Left ventricle myocardium superior (tissue), 1 donor: ENCODE results near the gene SMC5. TPM values are rescaled to one million over a fixed set of nuclear protein-coding genes. Genes with fewer than 3 reads are reported as not detected.
"Not testable (repeated sequence)": the region's sequence is repeated elsewhere in the genome, so short reads cannot be mapped to it uniquely, and the experiment has no call there.

Experiments
- ATAC-seq: fragments of 200-7000 bp; cut with Tn5 transposase; one replicate; pipeline ENCODE4 v1.9.1; 2020; ENCODE audit warnings: mild to moderate bottlenecking, moderate library complexity
- DNase-seq: peaks from one replicate; pipeline ENCODE4 v3.0.0-alpha.2; 2020
- intact Hi-C: fragments of 100-400 bp; cut with micrococcal nuclease; formaldehyde crosslinking; loops from one replicate; pipeline ENCODE4 v1.11.0; 2022
- total RNA-seq: library from RNA; stranded (reverse); fragmentation: NEBNext Ultra II Directional; extraction: Animal tissue kit (Norgen Biotek cat#: 25700); gene quantifications from one replicate; pipeline ENCODE4 v1.2.1, GENCODE V29; 2021
- donor health status: DM: no; HTN: yes; CAD: no; lungs with severe emphysema.

Gene SMC5
- total RNA-seq, 1 donor from 2014 or later: 10.5 TPM

DNA sequence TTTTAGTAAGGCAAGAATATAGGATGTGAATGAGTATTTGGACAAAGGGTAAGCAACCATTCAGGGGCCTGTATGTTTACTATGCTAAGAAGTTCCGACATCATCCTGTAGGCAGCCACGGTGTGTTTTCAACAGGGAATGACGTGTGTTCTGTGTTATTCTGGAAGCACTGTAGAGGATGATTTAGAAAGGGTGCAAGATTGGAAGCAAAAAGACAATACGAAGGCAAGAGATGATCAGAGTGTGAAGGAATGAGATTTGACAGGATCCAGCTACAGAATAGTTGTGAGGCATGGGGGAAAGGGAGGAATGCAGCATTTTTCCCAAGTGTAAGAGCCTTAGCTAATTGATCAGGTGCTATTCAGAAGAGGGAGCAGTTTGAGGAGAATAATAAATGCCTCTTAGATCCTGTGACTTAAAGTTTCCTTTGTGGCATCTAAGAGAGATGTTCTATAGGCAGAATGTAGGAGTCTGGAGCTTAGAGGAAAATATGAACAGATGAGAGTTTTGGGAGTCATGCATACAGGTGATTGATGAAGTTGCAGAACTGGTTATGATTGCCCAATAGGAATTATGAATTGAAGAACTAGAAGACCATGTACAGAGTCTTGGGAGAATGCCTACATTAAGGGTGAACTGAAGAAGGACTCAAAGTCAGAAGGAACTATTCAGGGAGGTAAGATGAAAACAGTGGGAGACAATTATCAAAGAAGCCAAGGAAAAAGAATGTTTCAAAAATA, 2.5 kb downstream of the SMC5 start:
- DNase-seq (no peak), ATAC-seq (no peak)
- intact Hi-C loops: no loop called here

DNA sequence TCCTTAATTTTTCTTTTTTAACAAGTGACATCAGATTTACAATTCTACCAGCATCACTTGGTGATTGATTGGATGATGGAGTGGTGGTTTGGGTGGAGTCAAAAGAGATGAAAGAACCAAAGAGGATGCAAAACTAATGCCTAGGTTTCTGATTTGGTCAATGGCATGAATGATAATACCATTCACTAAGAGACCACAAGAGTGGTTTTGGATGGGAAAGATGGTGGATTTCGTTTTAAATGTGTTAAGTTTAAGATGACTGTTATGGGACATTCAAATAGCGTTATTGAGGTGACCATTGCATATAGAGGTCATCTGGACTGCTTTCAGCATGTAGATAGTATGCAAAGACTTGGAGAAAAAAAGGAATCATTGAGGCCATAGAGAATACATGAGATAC, 3.6 kb downstream of the SMC5 start:
- no peak for DNase-seq
- intact Hi-C loops: no loop called here
- ATAC-seq: no peak

DNA sequence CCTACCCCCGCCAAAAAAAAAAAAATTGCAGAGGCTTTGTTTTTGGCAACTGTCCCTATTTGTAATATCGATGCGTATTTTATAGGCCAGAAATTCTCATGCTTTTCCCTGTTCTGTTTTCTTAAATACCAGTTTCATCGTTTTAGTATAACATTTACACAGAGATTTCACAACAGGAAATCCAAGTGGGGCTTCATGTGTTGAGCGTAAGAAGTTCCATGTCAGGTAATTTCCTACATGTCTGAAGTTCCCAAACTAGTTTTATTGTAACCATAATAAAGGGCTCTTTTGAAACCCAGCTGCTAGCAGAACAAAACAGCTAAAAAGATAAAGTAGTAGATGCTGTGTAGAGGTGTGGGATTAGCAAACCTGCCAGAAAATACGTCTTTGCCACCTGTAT, 4.2 kb downstream of the SMC5 start:
- ATAC-seq (no peak), DNase-seq (no peak)
- intact Hi-C loops: no loop called here

DNA sequence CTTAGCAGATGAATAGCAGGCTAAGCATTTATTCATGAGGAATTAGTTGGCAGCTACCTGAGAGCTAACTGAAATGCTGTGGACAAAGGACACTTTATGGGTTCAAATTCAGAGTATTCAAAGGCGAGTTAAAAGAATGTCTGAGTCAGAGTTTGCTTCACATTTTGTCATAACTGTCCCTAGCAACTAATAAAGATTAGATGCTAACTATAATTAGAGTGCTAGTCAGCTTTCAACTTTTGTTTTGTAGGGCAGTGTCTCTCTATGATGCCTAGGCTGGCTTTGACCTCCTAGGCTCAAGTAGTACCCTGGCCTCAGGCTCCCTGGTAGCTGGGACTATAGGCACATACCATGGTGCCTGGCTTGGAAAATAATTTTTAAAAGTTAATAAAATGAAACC, 4.6 kb downstream of the SMC5 start:
- ATAC-seq (peak; percentile 29), DNase-seq (no peak)
- intact Hi-C loops: no loop called here

DNA sequence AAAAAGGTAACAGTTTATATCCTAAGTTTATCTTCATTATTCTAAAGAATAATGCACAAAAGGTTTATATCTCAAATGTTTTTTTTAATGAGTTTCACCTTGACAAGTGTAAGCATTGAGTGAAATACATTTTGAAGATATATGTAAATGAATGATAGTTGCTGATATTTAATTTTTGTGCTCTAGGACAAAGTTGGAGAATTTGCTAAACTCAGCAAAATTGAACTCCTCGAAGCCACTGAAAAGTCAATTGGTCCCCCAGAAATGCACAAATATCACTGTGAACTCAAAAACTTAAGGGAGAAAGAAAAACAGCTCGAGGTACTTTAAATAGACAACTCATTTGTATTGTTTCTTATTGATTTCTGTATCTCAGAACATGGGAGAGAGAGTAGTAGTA, 19.5 kb downstream of the SMC5 start:
- ATAC-seq: no peak
- DNase-seq: no peak
- intact Hi-C loops: no loop called here

DNA sequence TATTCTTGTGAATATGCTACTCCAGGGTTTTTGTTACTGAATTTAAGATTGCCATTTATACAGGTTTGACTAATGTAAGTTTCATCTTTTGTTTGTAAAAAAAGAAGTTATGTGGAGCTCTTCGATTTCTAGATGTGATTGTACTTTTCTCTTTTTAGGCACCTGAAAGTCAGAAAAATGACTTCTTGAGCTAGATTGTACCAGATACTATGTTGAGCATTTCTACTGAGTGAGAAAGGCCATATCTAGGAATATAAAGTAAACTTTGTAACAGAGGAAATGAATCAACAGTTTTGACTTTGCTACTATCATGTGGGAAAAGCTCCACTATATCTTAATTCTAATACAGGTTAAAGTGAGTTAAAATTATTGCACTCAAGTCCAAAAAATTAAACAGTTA, 25.1 kb downstream of the SMC5 start:
- DNase-seq: no peak
- no peak for ATAC-seq

DNA sequence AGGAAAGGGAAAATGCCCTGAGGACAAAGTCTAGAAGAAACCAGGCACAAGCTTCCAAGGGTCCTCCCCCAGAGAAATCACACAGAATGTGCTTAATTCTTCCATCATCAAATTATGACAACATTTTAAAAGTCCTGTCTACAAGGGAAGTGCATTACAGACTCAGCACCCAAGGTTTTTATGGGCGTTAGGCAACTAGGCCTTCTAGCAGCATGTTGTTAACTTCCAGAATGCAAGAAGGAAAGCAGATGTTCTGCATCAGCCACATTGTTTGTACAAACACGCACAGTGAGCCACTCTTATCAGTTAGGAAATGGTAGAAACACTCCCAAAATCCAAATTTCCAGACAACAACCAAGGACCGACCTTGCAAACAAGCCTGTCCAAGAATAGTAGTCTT, 26.5 kb downstream of the SMC5 start:
- ATAC-seq (peak; percentile 94), DNase-seq (no peak)
- intact Hi-C loops: no loop called here

More for the DNA sequence above, 25.1 kb downstream of the SMC5 start:
- intact Hi-C loops: no loop called here

DNA sequence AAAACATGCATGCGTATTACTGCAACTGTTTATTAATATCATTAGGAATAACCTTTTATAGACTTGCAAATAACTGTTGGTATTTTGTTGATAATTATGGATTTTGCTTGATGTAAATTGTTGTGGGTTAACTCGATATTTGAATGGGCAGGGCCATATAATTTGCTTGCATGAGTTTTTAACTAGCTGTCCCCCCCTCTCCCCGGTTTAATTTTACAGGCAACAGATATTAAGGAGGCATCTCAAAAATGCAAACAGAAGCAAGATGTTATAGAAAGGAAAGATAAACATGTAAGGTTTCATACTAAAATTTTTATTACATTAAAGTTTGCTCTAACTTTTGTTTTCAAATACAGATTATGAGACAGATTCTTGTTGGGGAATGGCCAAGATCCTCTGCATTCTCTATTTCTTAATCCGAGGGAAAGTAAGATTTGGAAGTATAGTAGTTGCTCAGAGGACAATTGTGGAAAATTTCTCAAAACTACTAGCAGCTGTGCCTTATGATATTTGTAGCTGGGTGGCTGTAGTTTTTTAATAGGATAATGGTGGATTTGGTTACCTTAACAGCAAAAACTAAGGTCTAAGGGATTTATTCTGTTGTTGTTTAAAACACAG, 27.3 kb downstream of the SMC5 start:
- peak; percentile 52 for ATAC-seq
- intact Hi-C loops: no loop called here
- DNase-seq: no peak

DNA sequence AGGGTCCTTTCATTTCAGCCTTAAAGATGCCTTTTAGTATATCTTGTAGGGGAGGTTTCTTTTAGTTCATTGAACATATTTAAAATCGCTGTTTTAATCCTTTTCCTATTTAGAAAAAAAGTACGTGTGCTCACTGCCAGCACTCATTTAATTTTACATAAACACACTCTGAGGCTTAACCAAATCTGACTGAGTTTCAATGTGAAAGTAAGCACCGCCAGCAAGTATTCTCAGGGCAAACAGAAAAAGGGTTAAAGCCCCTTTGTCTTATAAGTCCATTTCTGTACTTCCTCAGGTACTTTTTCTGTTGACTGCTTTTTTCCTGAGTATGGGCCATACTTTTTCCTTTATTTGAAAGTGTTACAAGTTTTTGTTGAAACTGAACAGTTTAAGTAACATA, 31.8 kb downstream of the SMC5 start:
- intact Hi-C loops: no loop called here
- DNase-seq: no peak
- no peak for ATAC-seq

DNA sequence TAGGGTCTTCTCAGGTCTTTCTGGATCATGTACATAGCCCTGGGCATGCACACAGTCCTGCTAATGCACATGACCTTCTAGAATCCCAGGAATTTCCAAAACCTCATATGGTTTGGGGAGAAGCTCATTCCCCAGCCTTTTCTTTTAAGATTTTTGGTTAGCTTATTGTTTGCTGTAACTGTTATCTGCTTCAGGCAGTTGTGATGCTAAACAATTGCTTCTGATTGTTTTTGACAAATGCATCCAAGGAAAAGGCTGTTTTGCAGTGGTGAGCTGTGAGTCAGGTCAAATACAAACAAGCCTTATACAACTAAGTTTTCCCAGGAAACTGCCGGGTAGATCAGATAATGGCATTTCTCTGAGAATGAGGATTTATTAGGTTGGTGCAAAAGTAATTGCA, 32.7 kb downstream of the SMC5 start:
- intact Hi-C loops: no loop called here
- DNase-seq: no peak
- ATAC-seq: no peak

DNA sequence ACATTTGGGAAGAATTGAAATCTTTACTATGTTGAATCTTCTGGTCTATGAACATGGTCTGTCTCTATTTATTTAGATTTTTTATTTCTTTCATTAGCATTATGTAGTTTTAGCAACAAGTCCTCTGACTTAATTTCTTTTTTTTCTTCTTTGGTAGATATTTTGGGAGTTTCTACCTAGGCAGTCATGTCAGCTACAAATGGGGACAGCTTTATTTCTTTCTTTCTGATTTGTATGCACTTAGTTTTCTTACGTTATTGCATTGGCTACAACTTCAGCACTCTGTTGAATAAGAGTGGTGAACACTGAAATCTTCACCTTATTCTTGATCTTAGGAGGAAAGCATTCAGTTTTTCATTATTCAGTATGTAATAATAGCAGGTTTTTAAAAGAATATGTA, 33.5 kb downstream of the SMC5 start:
- DNase-seq (no peak), ATAC-seq (no peak)
- intact Hi-C loops: no loop called here

DNA sequence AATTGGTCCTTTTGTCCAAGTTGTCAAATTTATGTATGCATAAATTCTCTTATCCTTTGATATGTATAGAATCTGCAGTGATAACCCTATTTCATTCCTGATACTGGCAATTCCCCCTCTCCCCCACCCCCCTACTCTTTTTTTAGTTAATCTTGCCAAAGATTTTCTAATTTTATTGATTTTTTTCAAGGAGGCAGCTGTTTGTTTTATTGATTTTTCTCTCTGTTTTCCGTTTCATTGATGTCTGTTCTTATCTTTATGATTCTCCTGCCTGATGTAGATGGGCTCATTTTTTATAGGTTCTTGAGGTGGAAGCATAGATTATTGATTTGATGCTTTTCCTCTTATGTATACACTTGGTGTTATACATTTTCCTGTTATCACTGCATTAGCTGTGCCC, 34.4 kb downstream of the SMC5 start:
- ATAC-seq (no peak), DNase-seq (no peak)
- intact Hi-C loops: no loop called here

DNA sequence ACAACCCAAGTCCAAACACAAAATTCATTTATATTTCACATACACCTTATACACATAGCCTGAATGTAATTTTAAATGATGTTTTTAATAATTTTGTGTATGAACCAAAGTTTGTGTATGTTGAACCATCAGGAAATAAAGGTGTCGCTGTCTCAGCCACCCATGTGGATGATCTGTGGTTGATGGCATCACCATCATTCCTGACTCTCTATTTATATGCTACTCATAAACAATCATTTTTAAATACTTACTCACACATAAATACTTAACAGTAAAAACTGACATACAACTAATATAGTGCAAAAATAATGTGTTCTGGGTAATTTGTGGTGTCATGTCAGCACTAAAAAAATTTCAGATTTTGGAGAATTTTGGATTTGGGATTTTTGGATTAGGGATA, 38.4 kb downstream of the SMC5 start:
- ATAC-seq: no peak
- DNase-seq: no peak
- intact Hi-C loops: no loop called here

DNA sequence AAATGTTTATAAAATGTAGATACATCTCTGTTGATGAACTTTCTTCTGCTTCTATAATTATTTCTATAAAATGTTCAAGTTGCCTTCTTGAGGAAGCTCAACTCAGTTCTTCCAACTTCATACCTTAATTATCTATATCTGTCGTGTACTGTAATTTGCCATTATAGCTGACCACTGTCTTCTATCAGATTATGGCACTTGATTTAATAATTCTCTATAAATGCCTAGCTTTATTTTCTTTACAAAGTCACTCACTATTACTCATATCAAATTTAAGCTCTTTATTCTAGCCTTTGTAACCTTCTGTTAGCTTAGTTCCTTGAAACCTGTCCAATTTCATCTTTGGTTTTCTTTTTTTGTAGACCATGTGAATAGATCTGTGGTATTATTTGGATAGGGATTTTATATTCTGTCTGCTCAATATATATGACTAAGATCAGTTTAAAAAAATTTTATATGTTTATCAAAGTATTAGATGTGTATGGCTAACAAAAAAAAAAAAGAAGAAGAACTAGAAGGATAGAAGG, 39.5 kb downstream of the SMC5 start:
- intact Hi-C loops: no loop called here
- DNase-seq (no peak), ATAC-seq (no peak)

DNA sequence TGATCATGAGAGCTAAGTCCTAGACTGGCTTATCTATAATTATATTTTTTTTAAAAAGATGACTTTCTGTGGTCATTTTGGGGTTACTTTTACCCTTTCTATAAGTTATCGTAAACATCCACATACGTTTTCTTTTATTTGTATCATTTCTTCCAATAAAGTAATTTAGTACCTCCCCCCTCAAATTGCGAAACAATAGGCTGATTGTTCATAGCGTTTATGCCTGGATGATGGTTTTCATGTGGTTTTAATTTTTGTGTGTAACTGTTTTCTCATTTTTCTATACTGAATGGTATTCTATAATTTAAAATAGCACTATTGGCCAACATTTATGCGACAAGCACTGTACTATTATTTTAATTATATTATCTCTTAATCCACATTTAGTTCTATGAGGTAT, 44.5 kb downstream of the SMC5 start:
- DNase-seq (no peak), ATAC-seq (no peak)
- intact Hi-C loops: no loop called here

DNA sequence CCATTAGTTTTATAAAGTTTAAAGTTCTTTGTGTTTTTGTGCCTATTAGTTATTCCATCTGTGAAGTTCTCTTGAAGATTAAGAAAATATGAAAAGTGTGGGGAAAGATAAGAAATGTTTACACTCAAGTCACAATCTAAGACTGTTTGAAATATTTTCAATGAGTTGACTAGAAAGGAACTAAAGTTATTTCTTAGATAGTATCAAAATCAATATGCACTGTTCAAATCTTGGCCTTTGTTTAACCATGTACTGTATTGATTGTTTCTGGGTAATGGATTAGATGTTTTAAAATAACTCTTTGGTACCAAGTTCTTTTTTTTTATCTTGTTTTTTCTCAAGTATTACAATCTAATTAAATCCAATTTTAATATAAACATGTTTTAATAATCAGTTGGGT, 46.0 kb downstream of the SMC5 start:
- DNase-seq (no peak), ATAC-seq (no peak)
- intact Hi-C loops: no loop called here

DNA sequence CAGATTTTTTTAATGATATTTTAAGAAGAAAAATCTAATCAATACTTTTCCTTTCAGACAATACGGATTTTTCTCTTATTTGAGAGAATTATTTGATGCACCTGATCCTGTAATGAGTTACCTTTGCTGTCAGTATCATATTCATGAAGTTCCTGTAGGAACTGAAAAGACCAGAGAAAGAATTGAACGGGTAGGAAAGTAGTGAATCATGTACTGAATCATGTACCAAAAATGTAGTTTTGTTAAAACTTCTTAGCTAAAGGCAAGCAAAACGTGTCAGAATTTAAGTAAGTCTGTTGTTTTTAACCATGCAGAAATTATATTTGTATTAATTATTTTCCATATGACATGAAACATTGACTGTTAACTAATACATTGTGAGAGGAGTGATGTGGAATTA, 56.6 kb downstream of the SMC5 start:
- intact Hi-C loops: no loop called here
- DNase-seq (no peak), ATAC-seq (no peak)

DNA sequence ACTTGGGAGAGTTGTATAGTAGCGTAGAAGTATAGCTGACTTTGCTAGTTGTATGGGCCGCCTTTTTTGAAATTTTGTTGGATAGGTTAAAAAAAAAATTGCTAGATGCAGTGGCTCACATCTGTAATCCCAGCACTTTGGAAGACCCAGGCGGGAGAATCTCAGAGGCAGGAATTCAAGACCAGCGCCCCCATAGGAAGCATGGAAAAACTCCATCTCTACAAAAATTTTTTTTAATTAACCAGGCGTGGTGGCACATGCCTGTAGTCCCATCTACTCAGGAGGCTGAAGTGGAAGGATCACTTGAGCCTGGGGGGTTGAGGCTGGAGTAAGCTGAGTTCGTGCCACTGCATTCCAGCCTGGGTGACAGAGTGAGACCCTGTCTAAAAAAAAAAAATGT, 59.2 kb downstream of the SMC5 start:
- DNase-seq (no peak), ATAC-seq (no peak)
- intact Hi-C loops: no loop called here

DNA sequence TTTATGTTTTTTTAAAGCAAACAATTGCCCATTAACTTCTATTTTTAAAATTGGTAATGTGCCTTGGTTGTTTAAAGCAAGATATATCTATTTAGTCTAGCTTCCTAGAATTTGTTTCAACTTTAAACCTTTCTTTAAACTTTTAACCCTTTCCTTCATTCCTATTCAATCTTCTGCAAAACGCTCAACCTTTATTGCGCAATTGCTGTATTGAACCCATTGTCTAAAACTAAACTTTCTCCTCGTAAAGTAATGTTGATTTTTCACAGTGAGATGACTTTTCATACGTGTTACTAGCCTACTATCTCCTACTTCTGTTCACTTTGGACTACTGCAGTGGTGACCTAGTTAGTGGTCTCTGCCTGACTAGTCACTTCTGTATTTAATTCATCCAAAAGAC, 63.3 kb downstream of the SMC5 start:
- no peak for ATAC-seq
- intact Hi-C loops: no loop called here

DNA sequence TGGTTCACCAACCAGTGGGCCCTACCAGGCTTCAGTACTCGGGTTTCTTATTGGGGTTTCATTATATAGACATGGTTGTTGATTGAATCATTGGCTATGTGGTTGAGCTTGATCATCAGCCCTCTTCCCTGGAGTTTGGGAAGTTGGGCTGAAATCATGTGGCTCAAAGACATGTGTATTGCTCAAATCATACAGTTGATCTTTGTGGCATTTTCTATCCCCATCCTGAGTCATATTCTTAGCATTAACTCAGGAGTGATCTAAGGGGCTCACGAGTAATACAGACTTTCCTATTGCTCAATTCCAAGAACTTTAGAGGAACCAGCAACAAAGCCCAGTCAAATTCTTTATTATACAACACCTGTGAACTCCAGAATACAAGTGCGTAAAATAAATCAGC, 66.2 kb downstream of the SMC5 start:
- ATAC-seq (no peak), DNase-seq (no peak)
- intact Hi-C loops: no loop called here

More for the DNA sequence above, 63.3 kb downstream of the SMC5 start:
- DNase-seq: no peak

DNA sequence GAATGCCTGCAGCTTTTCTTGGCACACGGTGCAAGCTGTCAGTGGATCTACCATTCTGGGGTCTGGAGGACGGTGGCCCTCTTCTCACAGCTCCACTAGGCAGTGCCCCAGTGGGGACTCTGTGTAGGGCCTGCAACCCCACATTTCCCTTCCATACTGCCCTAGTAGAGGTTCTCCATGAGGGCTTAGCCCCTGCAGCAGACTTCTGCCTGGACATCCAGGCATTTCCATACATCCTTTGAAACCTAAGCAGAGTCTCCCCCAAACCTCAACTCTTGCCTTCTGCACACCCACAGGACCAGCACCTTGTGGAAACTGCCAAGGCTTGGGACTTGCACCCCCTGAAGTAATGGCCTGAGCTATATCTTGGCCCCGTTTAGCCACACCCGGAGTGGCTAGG, 69.8 kb downstream of the SMC5 start:
- ATAC-seq, DNase-seq, intact Hi-C loops: not testable (repeated sequence)
